ENCODE data around the gene GPR158. TPM values are rescaled to one million over a fixed set of nuclear protein-coding genes. Genes with fewer than 3 reads are reported as not detected.

Gene GPR158
- total and polyA plus RNA-seq, 2 experiments from 2014 or later = not detected

DNA sequence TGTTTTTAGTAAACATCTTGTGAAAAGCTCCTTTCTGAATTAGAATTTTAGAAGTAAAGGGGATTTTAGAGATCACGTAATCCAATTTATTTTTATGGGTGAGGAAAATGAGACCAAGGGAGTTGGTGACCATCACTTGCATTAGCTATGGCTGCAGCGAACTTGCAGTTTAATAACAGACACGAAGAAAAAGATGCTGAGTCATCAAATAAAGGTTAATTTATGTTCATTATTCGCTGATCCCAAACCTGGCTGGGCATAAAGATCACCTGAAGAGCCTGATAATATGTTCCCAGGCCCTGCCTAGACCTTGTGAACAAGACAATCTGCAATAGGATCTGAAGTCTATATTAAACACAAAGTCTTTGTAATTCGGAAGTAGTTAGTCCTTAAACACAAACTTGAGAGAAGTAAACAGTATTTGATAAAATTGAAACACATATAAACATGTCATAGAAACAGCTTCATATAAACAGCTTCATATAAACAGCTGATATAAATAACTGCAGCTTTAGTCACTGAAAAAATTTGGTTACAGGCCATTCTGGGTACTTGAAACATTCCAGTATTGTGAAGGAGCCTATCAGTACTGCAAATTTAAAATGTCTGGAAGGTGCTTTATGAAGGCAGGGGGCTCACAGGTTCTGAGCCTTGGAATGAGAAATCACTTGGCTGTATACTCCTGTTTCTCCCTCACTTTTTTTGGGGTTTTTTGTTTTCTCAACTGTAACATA lies 16.5 kb downstream of the GPR158 start:
- in situ Hi-C loops (cut with MboI) = no loop called here
- TF ChIP-seq EZH2phosphoT487 (IDR thresholded peaks at IDR 0.05; ENCODE audit: insufficient read depth, low read depth) = no peak
- no peak for TF ChIP-seq EZH2 (IDR thresholded peaks at IDR 0.05; ENCODE audit: insufficient read depth, poor library complexity, severe bottlenecking)
- Histone ChIP-seq H3K36me3 (ENCODE audit: low read depth) (no peaks in the 10 kb centered on the region), H3K4me3 (no peak overlapping the region), H3K9ac (no peak overlapping the region), H3K27ac (no peak overlapping the region), H3K9me3 (ENCODE audit: low read depth) (no peaks in the 10 kb centered on the region), H3K27me3 (replicated peaks; ENCODE audit: insufficient read depth) (no peaks in the 10 kb centered on the region), H2AFZ (no peak overlapping the region), H4K20me1 (ENCODE audit: insufficient read depth) (no peaks in the 10 kb centered on the region), H3K4me1 (ENCODE audit: insufficient read depth) (no peaks in the 10 kb centered on the region), H3K9me2 (ENCODE audit: insufficient read depth) (no peaks in the 10 kb centered on the region), H3K4me2 (ENCODE audit: unreplicated experiment) (no peak overlapping the region), H3K79me2 (ENCODE audit: insufficient read depth) (no peaks in the 10 kb centered on the region), H3F3A (ENCODE audit: insufficient read depth) (no peaks in the 10 kb centered on the region)
- WGBS, 2 experiments (ENCODE audit: low coverage in 1 of 2, low lambda C conversion rate in 2 of 2, missing lambda C conversion rate in 2 of 2) = 46 to 49% methylated on average over 5 of the region's 5 CpGs
- DNase-seq = no peak

DNA sequence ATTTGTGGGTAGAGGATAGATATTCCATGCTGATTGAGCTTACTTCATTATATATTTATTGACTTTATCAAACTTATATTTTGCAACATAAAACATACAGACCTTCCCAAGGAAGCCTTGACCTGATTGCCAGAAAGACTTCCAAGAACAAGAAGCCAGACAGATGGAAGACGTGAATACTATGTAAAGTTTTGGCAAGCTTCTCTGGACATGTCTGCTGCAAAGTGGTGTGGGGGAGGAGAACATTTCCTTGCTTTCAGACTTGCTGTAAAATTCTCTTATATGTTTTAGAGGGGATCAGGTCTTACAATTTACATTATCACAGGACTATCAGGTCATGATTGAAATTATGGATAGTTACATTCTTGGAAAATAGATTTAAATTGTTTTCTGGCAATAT lies 23.4 kb downstream of the GPR158 start:
- H4K20me1 ChIP-seq (ENCODE audit: insufficient read depth) = no peaks in the 10 kb centered on the region
- no peak overlapping the region for H3K27ac ChIP-seq
- H3K4me2 ChIP-seq (ENCODE audit: unreplicated experiment) = no peak overlapping the region
- 0 to 9% methylated on average over 1 of the region's 1 CpG for WGBS, 2 experiments (ENCODE audit: low coverage in 1 of 2, low lambda C conversion rate in 2 of 2, missing lambda C conversion rate in 2 of 2)
- no peaks in the 10 kb centered on the region for H3K9me3 ChIP-seq (ENCODE audit: low read depth)
- H3F3A ChIP-seq (ENCODE audit: insufficient read depth) = no peaks in the 10 kb centered on the region
- no peak for TF ChIP-seq EZH2 (IDR thresholded peaks at IDR 0.05; ENCODE audit: insufficient read depth, poor library complexity, severe bottlenecking)
- no peak for TF ChIP-seq EZH2phosphoT487 (IDR thresholded peaks at IDR 0.05; ENCODE audit: insufficient read depth, low read depth)
- H3K9ac ChIP-seq = no peak overlapping the region
- no peaks in the 10 kb centered on the region for H3K36me3 ChIP-seq (ENCODE audit: low read depth)
- H2AFZ ChIP-seq = no peak overlapping the region
- in situ Hi-C loops (cut with MboI) = no loop called here
- no peaks in the 10 kb centered on the region for H3K27me3 ChIP-seq (replicated peaks; ENCODE audit: insufficient read depth)
- no peak for DNase-seq
- no peaks in the 10 kb centered on the region for H3K79me2 ChIP-seq (ENCODE audit: insufficient read depth)
- H3K4me1 ChIP-seq (ENCODE audit: insufficient read depth) = no peaks in the 10 kb centered on the region
- H3K9me2 ChIP-seq (ENCODE audit: insufficient read depth) = no peaks in the 10 kb centered on the region
- no peak overlapping the region for H3K4me3 ChIP-seq

DNA sequence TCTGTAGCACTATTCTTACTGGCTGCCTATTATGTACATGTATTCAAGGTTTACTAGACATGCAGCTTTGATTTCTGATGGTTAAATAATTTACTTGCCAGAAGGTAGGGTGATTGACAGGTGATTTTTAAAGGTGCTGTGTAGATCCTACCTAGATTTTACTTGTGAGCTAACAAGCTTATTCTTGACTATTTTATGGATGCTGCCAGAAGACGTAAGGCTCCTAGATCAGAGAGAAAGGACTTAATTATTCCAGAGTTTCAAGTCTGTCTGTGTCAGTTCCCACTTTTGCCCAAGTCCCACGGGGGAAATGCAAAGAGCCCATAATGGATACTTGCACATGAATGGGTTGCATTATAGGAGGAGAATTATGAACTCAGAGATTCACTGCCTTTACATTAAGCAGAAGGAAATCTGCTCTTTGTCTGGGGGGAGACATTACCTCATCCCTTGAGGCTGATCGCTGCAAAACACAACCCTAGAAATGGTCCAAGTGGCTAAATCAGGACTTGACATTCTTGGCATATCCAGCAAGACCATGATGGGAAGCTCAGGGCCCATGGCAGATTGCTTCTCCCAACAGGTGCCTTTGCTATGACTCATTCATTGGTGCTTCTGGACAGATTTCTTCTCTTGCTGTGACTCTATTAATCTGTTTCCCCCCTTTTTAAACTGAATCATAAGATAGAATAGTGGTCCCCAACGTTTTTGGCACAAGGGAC lies 32.1 kb downstream of the GPR158 start:
- in situ Hi-C loops (cut with MboI) = no loop called here
- Histone ChIP-seq H4K20me1 (ENCODE audit: insufficient read depth) (no peaks in the 10 kb centered on the region), H3K4me1 (ENCODE audit: insufficient read depth) (no peaks in the 10 kb centered on the region), H2AFZ (no peak overlapping the region), H3K27me3 (replicated peaks; ENCODE audit: insufficient read depth) (no peaks in the 10 kb centered on the region), H3K4me3 (no peak overlapping the region), H3K9me2 (ENCODE audit: insufficient read depth) (no peaks in the 10 kb centered on the region), H3K9ac (no peak overlapping the region), H3K79me2 (ENCODE audit: insufficient read depth) (no peaks in the 10 kb centered on the region), H3K36me3 (ENCODE audit: low read depth) (no peaks in the 10 kb centered on the region), H3K9me3 (ENCODE audit: low read depth) (no peaks in the 10 kb centered on the region), H3K4me2 (ENCODE audit: unreplicated experiment) (no peak overlapping the region), H3F3A (ENCODE audit: insufficient read depth) (no peaks in the 10 kb centered on the region), H3K27ac (no peak overlapping the region)
- WGBS, 2 experiments (ENCODE audit: low coverage in 1 of 2, low lambda C conversion rate in 2 of 2, missing lambda C conversion rate in 2 of 2) = 2 to 5% methylated on average over 4 of the region's 4 CpGs
- TF ChIP-seq EZH2phosphoT487 (IDR thresholded peaks at IDR 0.05; ENCODE audit: insufficient read depth, low read depth) (no peak), EZH2 (IDR thresholded peaks at IDR 0.05; ENCODE audit: insufficient read depth, poor library complexity, severe bottlenecking) (no peak)
- no peak for DNase-seq

DNA sequence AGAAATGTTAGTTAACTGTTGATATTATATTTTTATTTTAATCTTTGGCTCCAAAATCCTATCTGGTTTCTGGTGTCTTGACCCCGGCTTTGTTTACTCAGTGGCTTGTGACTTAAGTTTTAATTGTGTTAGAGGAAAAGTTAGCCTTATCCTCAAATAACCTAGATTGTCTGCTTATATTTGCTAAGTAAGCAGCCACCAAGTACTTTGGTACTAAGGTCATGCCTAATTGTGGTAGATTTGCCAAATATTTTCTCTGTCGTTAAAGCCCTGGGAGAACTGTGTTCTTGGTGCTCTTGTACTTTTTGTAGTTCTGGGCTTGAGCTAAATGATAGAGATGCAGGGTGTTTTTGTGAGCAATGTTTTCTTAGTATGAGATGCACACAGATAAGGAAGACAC lies 34.8 kb downstream of the GPR158 start:
- in situ Hi-C loops (cut with MboI) = no loop called here

More for the DNA sequence above, 34.8 kb downstream of the GPR158 start:
- TF ChIP-seq EZH2 (IDR thresholded peaks at IDR 0.05; ENCODE audit: insufficient read depth, poor library complexity, severe bottlenecking) = no peak
- TF ChIP-seq EZH2phosphoT487 (IDR thresholded peaks at IDR 0.05; ENCODE audit: insufficient read depth, low read depth) = no peak
- Histone ChIP-seq H3K4me2 (ENCODE audit: unreplicated experiment) (no peak overlapping the region), H3K27ac (no peak overlapping the region), H3K79me2 (ENCODE audit: insufficient read depth) (no peaks in the 10 kb centered on the region), H3K9me2 (ENCODE audit: insufficient read depth) (no peaks in the 10 kb centered on the region), H3K4me1 (ENCODE audit: insufficient read depth) (no peaks in the 10 kb centered on the region), H3K9ac (no peak overlapping the region), H4K20me1 (ENCODE audit: insufficient read depth) (no peaks in the 10 kb centered on the region), H3K36me3 (ENCODE audit: low read depth) (no peaks in the 10 kb centered on the region), H3F3A (ENCODE audit: insufficient read depth) (no peaks in the 10 kb centered on the region), H3K27me3 (replicated peaks; ENCODE audit: insufficient read depth) (no peaks in the 10 kb centered on the region), H2AFZ (no peak overlapping the region), H3K4me3 (no peak overlapping the region), H3K9me3 (ENCODE audit: low read depth) (no peaks in the 10 kb centered on the region)
- no peak for DNase-seq
- WGBS, 2 experiments (ENCODE audit: low coverage in 1 of 2, low lambda C conversion rate in 2 of 2, missing lambda C conversion rate in 2 of 2) = 31 to 35% methylated on average over 2 of the region's 2 CpGs

Data from GM23248 (cell line).